CD4-positive, alpha-beta memory T cell (primary cell): ENCODE results near the gene LRRTM3. TPM values are rescaled to one million over a fixed set of nuclear protein-coding genes. Genes with fewer than 3 reads are reported as not detected.

Experiments used
- CTCF ChIA-PET: fragments of 350-600 bp; sonication (Branson Sonifier 250); formaldehyde crosslinking; loops from one replicate; lab custom pipeline; 2021; ENCODE audit warnings: inconsistent platforms; ENCODE audit not compliant: partially characterized antibody; lab: Charles Lee
- POLR2A ChIA-PET: fragments of 350-600 bp; sonication (Branson Sonifier 250); formaldehyde crosslinking; loops from one replicate; lab custom pipeline; 2021; ENCODE audit not compliant: partially characterized antibody; lab: Charles Lee
- DNase-seq, 5 donors: peaks; one replicate each; pipeline versions ENCODE4 v3.0.0 to v3.0.0-alpha.2; 2020 to 2022; ENCODE audit warnings: mixed read lengths in 1 of 5
- H3K27ac ChIP-seq: one replicate; pipeline ENCODE4 v1.7.0; 2013; ENCODE audit warnings: low read depth, low read length
- H3K27me3 ChIP-seq: 2 replicates; pipeline ENCODE4 v1.7.0; 2013; ENCODE audit warnings: mild to moderate bottlenecking, low read length, moderate library complexity; ENCODE audit not compliant: insufficient read depth
- H3K36me3 ChIP-seq: 2 replicates; pipeline ENCODE4 v1.7.0; 2013; ENCODE audit warnings: mild to moderate bottlenecking, low read length, moderate library complexity; ENCODE audit not compliant: insufficient read depth
- H3K4me1 ChIP-seq: 2 replicates; pipeline ENCODE4 v1.7.0; 2013; ENCODE audit warnings: mild to moderate bottlenecking, low read length, moderate library complexity; ENCODE audit not compliant: insufficient read depth
- H3K4me3 ChIP-seq, 2 donors: one replicate each; pipeline ENCODE4 v1.7.0; 2013; ENCODE audit warnings: low read length in 2 of 2, mild to moderate bottlenecking in 1 of 2
- H3K9me3 ChIP-seq, 2 donors: one replicate each; pipeline ENCODE4 v1.7.0; 2013; ENCODE audit warnings: low read length in 2 of 2, control low read depth in 1 of 2; ENCODE audit not compliant: control insufficient read depth in 1 of 2
- H3K27ac Mint-ChIP-seq, 7 donors: one replicate each; pipeline ENCODE4 v1.8.0; 2020 to 2021; ENCODE audit warnings: mixed read lengths in 7 of 7, mild to moderate bottlenecking in 6 of 7, inconsistent platforms in 3 of 7, moderate library complexity in 3 of 7
- H3K27me3 Mint-ChIP-seq, 2 donors: one replicate each; pipeline ENCODE4 v1.8.0; 2020 to 2021; ENCODE audit warnings: mixed read lengths in 2 of 2
- H3K36me3 Mint-ChIP-seq, 2 donors: one replicate each; pipeline ENCODE4 v1.8.0; 2020 to 2021; ENCODE audit warnings: mixed read lengths in 2 of 2, inconsistent platforms in 1 of 2, mild to moderate bottlenecking in 1 of 2
- H3K4me1 Mint-ChIP-seq, 4 donors: one replicate each; pipeline ENCODE4 v1.8.0; 2020 to 2021; ENCODE audit warnings: mixed read lengths in 4 of 4, mild to moderate bottlenecking in 1 of 4
- H3K4me3 Mint-ChIP-seq, 8 donors: one replicate each; pipeline ENCODE4 v1.8.0; 2020 to 2021; ENCODE audit warnings: mixed read lengths in 8 of 8, mild to moderate bottlenecking in 7 of 8, moderate library complexity in 6 of 8, inconsistent platforms in 3 of 8
- H3K9me3 Mint-ChIP-seq, 8 donors: one replicate each; pipeline ENCODE4 v1.8.0; 2020 to 2021; ENCODE audit warnings: mixed read lengths in 8 of 8, mild to moderate bottlenecking in 5 of 8, inconsistent platforms in 3 of 8, moderate library complexity in 1 of 8
- intact Hi-C: fragments of 100-400 bp; cut with micrococcal nuclease; formaldehyde crosslinking; loops from one replicate; pipeline ENCODE4 v1.15.1; 2023
- polyA plus RNA-seq, 2 donors: library from polyadenylated mRNA; unstranded; fragments of 300-500 nt; fragmentation: Illumina TruSeq; gene quantifications; one replicate each; pipeline ENCODE4 v1.2.3, GENCODE V29; 2021
- total RNA-seq, 2 experiments: library from RNA; stranded (reverse); gene quantifications; one replicate each; pipeline ENCODE4 v1.2.3, GENCODE V29; 2021

LRRTM3 gene
- total and polyA plus RNA-seq, 4 experiments from 2014 or later = not detected

GRCh38 chr10:66931949-66932343 is 6.1 kb downstream of the LRRTM3 start:
- Mint-ChIP-seq H3K4me1 (peaks cover 0 to 5% (median under 1%) of the 10 kb centered on the region in 4 donors), H3K27ac (no peak overlapping the region), H3K36me3 (no peaks in the 10 kb centered on the region), H3K4me3 (no peak overlapping the region), H3K27me3 (peaks cover 21% of the 10 kb centered on the region in 2 donors), H3K9me3 (no peaks in the 10 kb centered on the region)
- no peaks in the 10 kb centered on the region for H3K36me3 ChIP-seq
- H3K4me1 ChIP-seq = no peaks in the 10 kb centered on the region
- intact Hi-C loops = no loop called here
- CTCF ChIA-PET = no interaction called here
- H3K27me3 ChIP-seq = no peaks in the 10 kb centered on the region
- H3K4me3 ChIP-seq = no peak overlapping the region
- H3K27ac ChIP-seq = no peak overlapping the region
- no peaks in the 10 kb centered on the region for H3K9me3 ChIP-seq
- DNase-seq = no peak
- POLR2A ChIA-PET = no interaction called here

GRCh38 chr10:66934711-66935110 is 8.9 kb downstream of the LRRTM3 start:
- no peaks in the 10 kb centered on the region for H3K27me3 ChIP-seq
- no peak for DNase-seq
- H3K27me3 Mint-ChIP-seq = peaks cover 4 to 5% of the 10 kb centered on the region in 2 donors
- no peaks in the 10 kb centered on the region for H3K9me3 ChIP-seq
- CTCF ChIA-PET = no interaction called here
- intact Hi-C loops = no loop called here
- H3K27ac ChIP-seq = no peak overlapping the region
- H3K4me1 ChIP-seq = no peaks in the 10 kb centered on the region
- H3K4me3 Mint-ChIP-seq = no peak overlapping the region
- POLR2A ChIA-PET = no interaction called here
- H3K4me1 Mint-ChIP-seq = no peaks in the 10 kb centered on the region
- no peak overlapping the region for H3K27ac Mint-ChIP-seq
- H3K9me3 Mint-ChIP-seq = no peaks in the 10 kb centered on the region
- H3K36me3 ChIP-seq = no peaks in the 10 kb centered on the region
- H3K4me3 ChIP-seq = no peak overlapping the region
- no peaks in the 10 kb centered on the region for H3K36me3 Mint-ChIP-seq

GRCh38 chr10:66940965-66941364 is 15.1 kb downstream of the LRRTM3 start:
- peaks cover 0 to 3% (median 0%) of the 10 kb centered on the region in 8 donors for H3K9me3 Mint-ChIP-seq
- no peaks in the 10 kb centered on the region for H3K4me1 Mint-ChIP-seq
- ChIA-PET POLR2A (no interaction called here), CTCF (no interaction called here)
- H3K27me3 Mint-ChIP-seq = peaks cover 0 to 1% of the 10 kb centered on the region in 2 donors
- no peak overlapping the region for H3K4me3 Mint-ChIP-seq
- Histone ChIP-seq H3K4me3 (no peak overlapping the region), H3K36me3 (no peaks in the 10 kb centered on the region), H3K4me1 (no peaks in the 10 kb centered on the region), H3K9me3 (no peaks in the 10 kb centered on the region), H3K27me3 (no peaks in the 10 kb centered on the region), H3K27ac (no peak overlapping the region)
- no peaks in the 10 kb centered on the region for H3K36me3 Mint-ChIP-seq
- no peak for DNase-seq
- intact Hi-C loops = no loop called here
- no peak overlapping the region for H3K27ac Mint-ChIP-seq

- Histone ChIP-seq H3K27me3 (no peaks in the 10 kb centered on the region), H3K27ac (no peak overlapping the region), H3K4me3 (no peak overlapping the region), H3K36me3 (no peaks in the 10 kb centered on the region), H3K4me1 (no peaks in the 10 kb centered on the region), H3K9me3 (no peaks in the 10 kb centered on the region)
- no peak overlapping the region for H3K4me3 Mint-ChIP-seq
- H3K4me1 Mint-ChIP-seq = no peaks in the 10 kb centered on the region
- peaks cover 0 to 3% (median 0%) of the 10 kb centered on the region in 8 donors for H3K9me3 Mint-ChIP-seq
- intact Hi-C loops = no loop called here
- H3K27me3 Mint-ChIP-seq = peaks cover 0 to 1% of the 10 kb centered on the region in 2 donors
- CTCF ChIA-PET = no interaction called here
- DNase-seq = no peak
- no peaks in the 10 kb centered on the region for H3K36me3 Mint-ChIP-seq
- H3K27ac Mint-ChIP-seq = no peak overlapping the region
- POLR2A ChIA-PET = no interaction called here
Observed at GRCh38 chr10:66941491-66941890, 15.7 kb downstream of the LRRTM3 start.

DNA sequence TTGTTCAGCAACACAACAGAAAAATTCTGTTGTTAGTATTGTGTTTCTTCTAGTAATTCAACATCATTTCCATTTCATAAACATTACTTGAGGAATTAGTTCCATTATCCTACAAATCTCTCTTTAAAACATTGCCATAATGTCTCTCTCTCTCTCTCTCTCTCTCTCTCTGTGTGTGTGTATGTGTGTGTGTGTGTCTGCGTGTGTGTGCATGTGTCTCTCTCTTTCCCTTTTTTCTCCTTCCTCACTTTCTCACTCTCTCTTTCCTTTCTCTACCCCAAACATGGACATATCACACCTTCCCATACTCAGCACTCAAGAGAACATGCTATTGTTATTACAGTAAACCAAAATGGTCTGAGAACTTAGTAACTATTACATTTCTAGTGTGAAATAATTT is 16.6 kb downstream of the LRRTM3 start:
- Histone ChIP-seq H3K9me3 (no peaks in the 10 kb centered on the region), H3K36me3 (no peaks in the 10 kb centered on the region), H3K4me1 (no peaks in the 10 kb centered on the region), H3K4me3 (no peak overlapping the region), H3K27ac (no peak overlapping the region), H3K27me3 (no peaks in the 10 kb centered on the region)
- Mint-ChIP-seq H3K27ac (no peak overlapping the region), H3K36me3 (no peaks in the 10 kb centered on the region), H3K4me1 (no peaks in the 10 kb centered on the region), H3K4me3 (no peak overlapping the region), H3K27me3 (peaks cover 0 to 1% of the 10 kb centered on the region in 2 donors), H3K9me3 (peaks cover 0 to 3% (median 0%) of the 10 kb centered on the region in 8 donors)
- ChIA-PET CTCF (no interaction called here), POLR2A (no interaction called here)
- intact Hi-C loops = no loop called here
- DNase-seq = no peak

GRCh38 chr10:66943590-66943989 is 17.8 kb downstream of the LRRTM3 start:
- no peak for DNase-seq
- CTCF ChIA-PET = no interaction called here
- intact Hi-C loops = no loop called here
- Mint-ChIP-seq H3K27ac (no peak overlapping the region), H3K27me3 (peaks cover 0 to 3% of the 10 kb centered on the region in 2 donors), H3K9me3 (peaks cover 0 to 3% (median 0%) of the 10 kb centered on the region in 8 donors), H3K36me3 (no peaks in the 10 kb centered on the region), H3K4me3 (no peak overlapping the region), H3K4me1 (no peaks in the 10 kb centered on the region)
- Histone ChIP-seq H3K9me3 (no peaks in the 10 kb centered on the region), H3K4me1 (no peaks in the 10 kb centered on the region), H3K4me3 (no peak overlapping the region), H3K27me3 (no peaks in the 10 kb centered on the region), H3K27ac (no peak overlapping the region), H3K36me3 (no peaks in the 10 kb centered on the region)
- POLR2A ChIA-PET = no interaction called here

DNA sequence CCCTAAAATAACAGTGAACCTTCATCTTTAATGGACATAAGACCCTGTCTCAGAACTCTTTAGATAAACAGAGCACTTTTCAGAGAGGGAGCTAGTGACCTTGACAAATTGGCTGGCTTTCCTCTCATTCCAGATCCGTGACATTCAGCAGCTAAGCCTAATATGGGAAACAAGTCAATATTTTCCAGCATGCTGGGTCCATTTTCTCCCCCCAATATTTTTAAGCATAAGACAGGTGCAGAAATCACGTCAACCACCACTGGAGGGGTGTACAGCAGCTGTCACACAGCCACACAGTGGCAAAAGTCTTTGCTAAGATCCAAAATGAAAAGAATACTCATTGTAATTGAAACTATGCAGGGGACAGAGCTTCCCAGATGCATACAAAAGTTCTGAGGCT is 26.1 kb downstream of the LRRTM3 start:
- Histone ChIP-seq H3K36me3 (no peaks in the 10 kb centered on the region), H3K27me3 (no peaks in the 10 kb centered on the region), H3K27ac (no peak overlapping the region), H3K4me1 (no peaks in the 10 kb centered on the region), H3K9me3 (no peaks in the 10 kb centered on the region), H3K4me3 (no peak overlapping the region)
- Mint-ChIP-seq H3K27ac (no peak overlapping the region), H3K4me3 (no peak overlapping the region), H3K36me3 (no peaks in the 10 kb centered on the region), H3K9me3 (peaks cover 0 to 1% (median 0%) of the 10 kb centered on the region in 8 donors), H3K27me3 (peaks cover 0 to 1% of the 10 kb centered on the region in 2 donors), H3K4me1 (no peaks in the 10 kb centered on the region)
- ChIA-PET POLR2A (interaction anchor here (0.6 kb wide), 1 partner anchor 871 kb away, joined by 3 read pairs; no protein-coding TSS in a partner anchor), CTCF (no interaction called here)
- DNase-seq = no peak
- intact Hi-C loops = no loop called here

DNA sequence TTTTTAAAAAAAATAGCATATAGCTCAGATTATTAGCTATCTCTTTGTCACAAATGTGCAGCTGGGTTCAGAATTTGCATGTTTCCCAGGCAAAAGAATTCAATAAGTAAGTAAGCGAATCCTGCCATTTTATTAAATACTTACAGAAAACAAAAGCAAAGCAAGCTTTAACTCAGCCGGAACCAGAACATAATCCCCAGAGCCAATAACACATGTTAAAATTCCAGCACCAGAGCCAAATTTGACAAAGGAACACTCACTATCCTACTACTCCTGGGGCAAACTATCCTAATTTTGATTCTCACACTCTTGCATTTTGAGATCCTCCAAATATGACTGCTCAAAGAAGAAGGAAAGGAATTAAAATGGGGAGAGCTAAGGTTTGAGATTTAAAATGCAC is 32.6 kb downstream of the LRRTM3 start:
- ChIA-PET POLR2A (no interaction called here), CTCF (no interaction called here)
- Histone ChIP-seq H3K4me1 (no peaks in the 10 kb centered on the region), H3K9me3 (no peaks in the 10 kb centered on the region), H3K36me3 (no peaks in the 10 kb centered on the region), H3K4me3 (no peak overlapping the region), H3K27me3 (no peaks in the 10 kb centered on the region), H3K27ac (no peak overlapping the region)
- intact Hi-C loops = no loop called here
- H3K9me3 Mint-ChIP-seq = peaks cover 0 to 2% (median 0%) of the 10 kb centered on the region in 8 donors
- H3K4me1 Mint-ChIP-seq = no peaks in the 10 kb centered on the region
- H3K27ac Mint-ChIP-seq = no peak overlapping the region
- H3K27me3 Mint-ChIP-seq = peaks cover 0 to 2% of the 10 kb centered on the region in 2 donors
- no peaks in the 10 kb centered on the region for H3K36me3 Mint-ChIP-seq
- DNase-seq = no peak
- H3K4me3 Mint-ChIP-seq = no peak overlapping the region
